Upper lobe of left lung (tissue), 6 donors: Measurements from ENCODE around the gene BMAL1. TPM values are rescaled to one million over a fixed set of nuclear protein-coding genes. Genes with fewer than 3 reads are reported as not detected.

ENCODE experiments used
- ATAC-seq, 2 donors: fragments of 200-7000 bp; cut with Tn5 transposase; one replicate each; pipeline ENCODE4 v1.9.1; 2022; ENCODE audit warnings: mild to moderate bottlenecking in 2 of 2, moderate library complexity in 2 of 2; ENCODE audit not compliant: low FRiP score in 2 of 2
- DNase-seq, 2 donors: peaks; one replicate each; pipeline ENCODE4 v3.0.0-alpha.2; 2019 to 2020
- H3K27ac ChIP-seq, 4 donors: fragments of 200-600 bp; sonication (generic); one replicate each; pipeline ENCODE4 v1.5.1; 2016 to 2019
- H3K27me3 ChIP-seq, 4 donors: fragments of 200-600 bp; sonication (generic); one replicate each; pipeline ENCODE4 v1.5.1; 2017 to 2019
- H3K36me3 ChIP-seq, 4 donors: fragments of 200-600 bp; sonication (generic); one replicate each; pipeline ENCODE4 v1.5.1; 2016 to 2019
- H3K4me1 ChIP-seq, 4 donors: fragments of 200-600 bp; sonication (generic); one replicate each; pipeline ENCODE4 v1.5.1; 2018 to 2019
- H3K4me3 ChIP-seq, 4 donors: fragments of 200-600 bp; sonication (generic); one replicate each; pipeline ENCODE4 v1.5.1; 2017 to 2019; ENCODE audit warnings: mild to moderate bottlenecking in 2 of 4, moderate library complexity in 1 of 4
- H3K9me3 ChIP-seq, 4 donors: fragments of 200-600 bp; sonication (generic); one replicate each; pipeline ENCODE4 v1.5.1; 2018 to 2019
- EP300 ChIP-seq, 4 donors: sonication (generic); formaldehyde crosslinking; IDR thresholded peaks; one replicate each; pipeline ENCODE4 v1.5.1; 2017; ENCODE audit warnings: antibody characterized with exemption in 4 of 4, control low read depth in 2 of 4
- POLR2A ChIP-seq, 4 donors: fragments of 450-650 bp; IDR thresholded peaks; one replicate each; pipeline ENCODE4 v1.5.1; 2016 to 2017; ENCODE audit warnings: antibody characterized with exemption in 4 of 4, mild to moderate bottlenecking in 2 of 4
- POLR2AphosphoS5 ChIP-seq, 2 donors: sonication (generic); formaldehyde crosslinking; IDR thresholded peaks; one replicate each; pipeline ENCODE4 v1.5.1; 2017; ENCODE audit warnings: antibody characterized with exemption in 2 of 2
- WGBS, 2 donors: methylation state at CpG; one replicate each; pipeline ENCODE4 v1.1.5; 2017 to 2018; 5-methylcytosine and 5-hydroxymethylcytosine counted together
- total RNA-seq, 6 donors: library from RNA; depleted of rRNA in 4 of 6; stranded (reverse); fragments of >200 nt in 4 of 6; gene quantifications; one replicate each; pipeline versions ENCODE4 v1.1.0 to v1.2.1, GENCODE V29; 2016 to 2021
- TF ChIP-seq, protein P1 (sequence below), 6 experiments: fragments of 450-650 bp in 4 of 6; fragments of 200-600 bp in 2 of 6; sonication (generic) in 2 of 6; IDR thresholded peaks; one replicate each; pipeline ENCODE4 v1.5.1; 2016 to 2019; ENCODE audit warnings: antibody characterized with exemption in 6 of 6
- donor health status: DM: no; HTN: no; CAD: no; lungs with moderate emphysema.
- donor health status: DM: no; HTN: yes; CAD: no; lungs with severe emphysema.

BMAL1 gene
- total RNA-seq, 6 donors from 2014 or later, result 16.1 to 57.6 (median 35.7) TPM

DNA sequence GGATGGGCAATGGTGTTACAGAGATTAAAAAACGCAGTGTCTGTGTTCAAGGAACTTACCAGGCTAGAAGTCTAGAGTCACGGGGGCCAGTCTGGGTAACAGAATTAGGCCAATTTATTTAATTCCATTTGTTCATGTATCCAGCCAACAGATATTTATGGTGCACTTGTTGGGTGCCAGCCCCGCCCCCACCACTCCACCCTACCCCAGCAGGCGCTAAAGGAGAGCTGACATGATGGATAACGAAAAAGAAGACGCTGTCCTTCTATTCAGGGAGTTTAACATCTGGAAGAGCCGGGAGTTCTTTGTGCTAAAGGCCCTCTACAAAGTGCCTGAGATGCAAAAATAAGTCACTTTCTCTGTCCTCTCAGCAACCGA lies 1.1 kb upstream of the BMAL1 start:
- ATAC-seq (no peak), DNase-seq (no peak)
- 3 to 14% methylated on average over 8 of the region's 8 CpGs for WGBS, 2 donors
- Histone ChIP-seq H3K9me3 (no peaks in the 10 kb centered on the region), H3K36me3 (no peaks in the 10 kb centered on the region), H3K4me3 (peak overlapping the region; percentile 60 to 99 (median 96)), H3K27ac (peak overlapping the region; percentile 76 to 98 (median 90)), H3K27me3 (no peaks in the 10 kb centered on the region), H3K4me1 (peaks cover 19 to 35% (median 23%) of the 10 kb centered on the region in 4 donors)
- TF ChIP-seq POLR2AphosphoS5 (IDR thresholded peaks at IDR 0.05) (no peak), POLR2A (IDR thresholded peaks at IDR 0.05) (no peak), EP300 (IDR thresholded peaks at IDR 0.05) (no peak)
- TF ChIP-seq, protein P1, sequence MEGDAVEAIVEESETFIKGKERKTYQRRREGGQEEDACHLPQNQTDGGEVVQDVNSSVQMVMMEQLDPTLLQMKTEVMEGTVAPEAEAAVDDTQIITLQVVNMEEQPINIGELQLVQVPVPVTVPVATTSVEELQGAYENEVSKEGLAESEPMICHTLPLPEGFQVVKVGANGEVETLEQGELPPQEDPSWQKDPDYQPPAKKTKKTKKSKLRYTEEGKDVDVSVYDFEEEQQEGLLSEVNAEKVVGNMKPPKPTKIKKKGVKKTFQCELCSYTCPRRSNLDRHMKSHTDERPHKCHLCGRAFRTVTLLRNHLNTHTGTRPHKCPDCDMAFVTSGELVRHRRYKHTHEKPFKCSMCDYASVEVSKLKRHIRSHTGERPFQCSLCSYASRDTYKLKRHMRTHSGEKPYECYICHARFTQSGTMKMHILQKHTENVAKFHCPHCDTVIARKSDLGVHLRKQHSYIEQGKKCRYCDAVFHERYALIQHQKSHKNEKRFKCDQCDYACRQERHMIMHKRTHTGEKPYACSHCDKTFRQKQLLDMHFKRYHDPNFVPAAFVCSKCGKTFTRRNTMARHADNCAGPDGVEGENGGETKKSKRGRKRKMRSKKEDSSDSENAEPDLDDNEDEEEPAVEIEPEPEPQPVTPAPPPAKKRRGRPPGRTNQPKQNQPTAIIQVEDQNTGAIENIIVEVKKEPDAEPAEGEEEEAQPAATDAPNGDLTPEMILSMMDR (IDR thresholded peaks at IDR 0.05), result no peak

DNA sequence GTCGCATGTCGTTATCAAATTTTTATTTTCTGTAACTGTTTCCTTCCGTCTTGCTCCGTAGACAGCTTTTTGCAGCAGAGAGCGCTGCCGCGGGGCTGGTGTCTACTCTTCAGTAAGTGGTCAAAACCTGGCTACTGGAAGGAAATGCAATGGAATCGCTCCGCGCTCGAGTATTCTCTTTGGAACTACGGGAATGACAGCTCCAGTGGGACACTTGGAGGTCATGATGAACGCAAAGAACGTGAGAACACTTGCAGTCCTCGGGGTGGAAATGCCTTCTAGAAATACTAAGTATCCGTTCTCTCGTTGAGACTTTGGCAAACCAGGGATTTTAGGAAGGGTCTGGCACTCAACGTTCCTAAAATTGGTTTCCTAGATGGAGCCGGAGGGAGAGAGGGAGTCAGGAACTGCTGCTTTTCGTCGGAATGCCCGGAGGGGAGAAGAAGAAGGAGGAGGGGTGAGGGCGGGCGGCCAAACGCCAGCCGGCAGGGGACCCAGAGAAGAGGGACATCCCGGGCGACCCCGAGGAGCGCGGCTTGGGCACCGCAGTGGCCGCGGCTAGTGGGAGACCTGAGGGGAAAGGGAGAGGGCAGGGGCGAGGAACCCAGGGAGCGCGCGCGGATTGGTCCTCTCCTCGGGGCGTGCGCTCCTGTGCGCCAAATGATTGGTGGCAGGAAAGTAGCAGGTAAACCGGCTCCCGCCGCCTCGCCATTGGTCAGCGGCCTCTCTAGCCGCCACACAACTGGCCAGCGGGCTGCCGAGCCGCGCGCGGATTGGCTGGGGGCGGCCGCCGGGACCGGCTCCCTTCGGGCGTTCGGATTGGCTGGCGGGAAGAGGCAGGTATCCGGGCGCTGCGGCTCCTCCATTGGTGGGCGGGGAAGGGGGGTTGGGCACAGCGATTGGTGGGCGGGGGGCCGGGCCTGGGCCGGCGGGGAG lies 490 bp upstream of the BMAL1 start:
- H3K9me3 ChIP-seq, result no peaks in the 10 kb centered on the region
- H3K36me3 ChIP-seq, result no peaks in the 10 kb centered on the region
- peaks cover 19 to 39% (median 23%) of the 10 kb centered on the region in 4 donors for H3K4me1 ChIP-seq
- no peaks in the 10 kb centered on the region for H3K27me3 ChIP-seq
- DNase-seq (peak; percentile 98 to 99), ATAC-seq (peak; percentile 97)
- H3K4me3 ChIP-seq, result peak overlapping the region; percentile 60 to 99 (median 96)
- WGBS, 2 donors, result 0 to 1% methylated on average over 47 to 53 of the region's 72 CpGs
- TF ChIP-seq POLR2A (IDR thresholded peaks at IDR 0.05), result peak in 3 of 4 donors; percentile 77 to 87 (median 79)
- TF ChIP-seq POLR2AphosphoS5 (IDR thresholded peaks at IDR 0.05), result peak; percentile 49 to 92
- TF ChIP-seq, protein P1 (IDR thresholded peaks at IDR 0.05), result peak in 1 of 6 experiments; percentile 25
- TF ChIP-seq EP300 (IDR thresholded peaks at IDR 0.05), result no peak
- H3K27ac ChIP-seq, result peak overlapping the region; percentile 90 to 98 (median 93)

DNA sequence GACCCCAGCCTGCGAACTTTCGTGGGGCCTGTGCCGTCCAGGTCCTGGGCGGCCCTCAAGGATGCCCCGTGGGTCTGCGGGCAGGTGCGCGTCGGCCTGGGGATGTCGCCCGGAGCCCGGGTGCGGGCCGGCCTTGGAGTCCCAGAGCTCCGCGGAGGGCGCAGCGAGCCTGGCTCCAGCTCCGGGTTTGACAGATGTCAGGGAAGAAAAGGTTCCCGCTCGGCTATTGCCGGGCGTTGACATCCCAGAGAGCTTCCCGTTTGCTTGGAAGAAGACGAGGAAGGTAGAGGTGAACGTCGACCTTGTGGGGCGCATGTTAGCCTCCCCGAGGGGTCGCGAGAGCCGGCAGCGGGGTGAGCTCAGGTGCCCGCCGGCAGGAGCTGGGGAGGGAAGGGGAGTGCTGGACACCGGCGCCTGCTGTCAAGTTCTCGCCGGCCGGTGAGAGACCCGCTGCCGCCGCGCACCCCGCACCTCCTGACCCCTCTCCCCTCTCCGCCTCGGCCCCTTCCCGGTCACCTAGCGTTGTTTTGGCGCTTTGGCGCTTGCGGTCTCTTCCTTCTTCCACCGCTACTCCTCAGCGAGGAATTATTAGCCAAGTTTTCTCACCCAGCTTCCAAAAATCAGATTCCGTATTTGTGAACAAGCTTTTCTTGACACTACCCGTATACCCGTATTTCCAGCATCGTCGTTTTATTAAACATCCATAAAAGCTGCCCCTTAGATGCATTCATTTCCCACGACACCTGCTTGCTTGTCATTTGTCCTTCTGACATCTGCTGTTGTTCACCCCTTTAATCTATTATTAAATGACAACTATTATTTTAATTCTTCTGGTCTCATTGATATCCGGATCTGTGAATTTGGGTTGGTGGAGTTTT lies 1.3 kb downstream of the BMAL1 start:
- Histone ChIP-seq H3K4me3 (peak overlapping the region; percentile 68 to 99 (median 96)), H3K4me1 (peaks cover 19 to 49% (median 23%) of the 10 kb centered on the region in 4 donors), H3K36me3 (no peaks in the 10 kb centered on the region), H3K9me3 (no peaks in the 10 kb centered on the region), H3K27me3 (no peaks in the 10 kb centered on the region), H3K27ac (peak overlapping the region; percentile 90 to 98 (median 93))
- TF ChIP-seq, protein P1 (IDR thresholded peaks at IDR 0.05), result no peak
- TF ChIP-seq POLR2AphosphoS5 (IDR thresholded peaks at IDR 0.05) (no peak), EP300 (IDR thresholded peaks at IDR 0.05) (no peak), POLR2A (IDR thresholded peaks at IDR 0.05) (no peak)
- ATAC-seq, result no peak
- DNase-seq, result peak in 1 of 2 donors; percentile 86
- WGBS, 2 donors, result 9 to 13% methylated on average over 23 to 37 of the region's 61 CpGs

- Histone ChIP-seq H3K27me3 (no peaks in the 10 kb centered on the region), H3K4me1 (peaks cover 19 to 50% (median 23%) of the 10 kb centered on the region in 4 donors), H3K9me3 (no peaks in the 10 kb centered on the region), H3K36me3 (no peaks in the 10 kb centered on the region), H3K27ac (no peak overlapping the region), H3K4me3 (peak overlapping the region in 3 of 4 donors; percentile 96 to 99 (median 97))
- ATAC-seq (no peak), DNase-seq (no peak)
- WGBS, 2 donors, result 73 to 74% methylated on average over 3 of the region's 3 CpGs
- TF ChIP-seq POLR2AphosphoS5 (IDR thresholded peaks at IDR 0.05), result no peak
- TF ChIP-seq, protein P1 (IDR thresholded peaks at IDR 0.05), result no peak
- no peak for TF ChIP-seq EP300 (IDR thresholded peaks at IDR 0.05)
- no peak for TF ChIP-seq POLR2A (IDR thresholded peaks at IDR 0.05)
Observed at GRCh38 chr11:13279487-13279834, 1.9 kb downstream of the BMAL1 start.
